ENCODE results near the gene GNAI2.
"Not testable (repeated sequence)": the region's sequence is repeated elsewhere in the genome, so short reads cannot be mapped to it uniquely, and the experiment has no call there.

Gene GNAI2

GRCh38 chr3:50245251-50245745 is 9.3 kb downstream of the GNAI2 start:
- no peak for DNase-seq (ENCODE audit: low read depth)

GRCh38 chr3:50245831-50246516 is 10.0 kb downstream of the GNAI2 start:
- peak; percentile 94 for DNase-seq (ENCODE audit: low read depth)

- DNase-seq (ENCODE audit: low read depth) = peak; percentile 72
Observed at GRCh38 chr3:50246517-50246954, 10.5 kb downstream of the GNAI2 start.

- no peak for DNase-seq (ENCODE audit: low read depth)
Observed at GRCh38 chr3:50248387-50248786, 12.4 kb downstream of the GNAI2 start.

- DNase-seq (ENCODE audit: low read depth) = no peak
Observed at GRCh38 chr3:50249457-50249856, 13.5 kb downstream of the GNAI2 start.

GRCh38 chr3:50250514-50250913 is 14.5 kb downstream of the GNAI2 start:
- no peak for DNase-seq (ENCODE audit: low read depth)

GRCh38 chr3:50251220-50251619 is 15.2 kb downstream of the GNAI2 start:
- DNase-seq (ENCODE audit: low read depth) = peak; percentile 44

- no peak for DNase-seq (ENCODE audit: low read depth)
Observed at GRCh38 chr3:50254577-50255250, 18.7 kb downstream of the GNAI2 start.

GRCh38 chr3:50255251-50255615 is 19.2 kb downstream of the GNAI2 start:
- no peak for DNase-seq (ENCODE audit: low read depth)

- no peak for DNase-seq (ENCODE audit: low read depth)
Observed at GRCh38 chr3:50256978-50257890, 21.2 kb downstream of the GNAI2 start.

- DNase-seq (ENCODE audit: low read depth) = no peak
Observed at GRCh38 chr3:50258029-50258680, 22.2 kb downstream of the GNAI2 start.

- no peak for DNase-seq (ENCODE audit: low read depth)
Observed at GRCh38 chr3:50258979-50259378, 23.0 kb downstream of the GNAI2 start.

- no peak for DNase-seq (ENCODE audit: low read depth)
Observed at GRCh38 chr3:50259432-50260026, 23.5 kb downstream of the GNAI2 start.

- DNase-seq (ENCODE audit: low read depth) = peak; percentile 77
Observed at GRCh38 chr3:50260027-50260941, 24.3 kb downstream of the GNAI2 start.

GRCh38 chr3:50260942-50261441 is 25.0 kb downstream of the GNAI2 start:
- DNase-seq (ENCODE audit: low read depth) = no peak

GRCh38 chr3:50261505-50261904 is 25.5 kb downstream of the GNAI2 start:
- DNase-seq (ENCODE audit: low read depth) = no peak

GRCh38 chr3:50262200-50262599 is 26.2 kb downstream of the GNAI2 start:
- not testable (repeated sequence) for DNase-seq (ENCODE audit: low read depth)

- DNase-seq (ENCODE audit: low read depth) = no peak
Observed at GRCh38 chr3:50262778-50263177, 26.8 kb downstream of the GNAI2 start.

- DNase-seq (ENCODE audit: low read depth) = no peak
Observed at GRCh38 chr3:50263478-50264382, 27.7 kb downstream of the GNAI2 start.
